K562 (cell line): ENCODE data around the gene DNAI1. TPM values are rescaled to one million over a fixed set of nuclear protein-coding genes. Genes with fewer than 3 reads are reported as not detected.

Source experiments
- ATAC-seq: fragments of 200-7000 bp; cut with Tn5 transposase; 3 replicates; pipeline ENCODE4 v1.9.1; 2020; ENCODE audit warnings: moderate library complexity
- BruUV-seq: library from RNA; stranded (reverse); fragments of 400-500 nt; replicated peaks from 2 replicates; lab custom pipeline; 2021; lab: Mats Ljungman, UMichigan
- CTCF ChIA-PET: fragments of 300-600 bp; formaldehyde crosslinking; extraction: SDS; loops from one replicate; lab custom pipeline; 2021; ENCODE audit warnings: low intra/inter-chr PET ratio; lab: Yijun Ruan, JAX
- POLR2A ChIA-PET: fragments of 300-600, 350-650 bp; sonication (Branson Sonifier 250); formaldehyde crosslinking; extraction: SDS; loops from one replicate; lab custom pipeline; 2021; ENCODE audit warnings: antibody characterized with exemption, inconsistent platforms; lab: Yijun Ruan, JAX
- DNase-seq, 4 experiments: peaks; one replicate each; pipeline versions ENCODE4 v3.0.0 to v3.0.0-alpha.2; 2011 to 2018; ENCODE audit warnings: low spot score in 3 of 4, mixed read lengths in 3 of 4; ENCODE audit errors: extremely low read depth in 1 of 4
- FAIRE-seq: peaks from 2 replicates; lab custom pipeline; 2011; peaks lifted over from hg19 to GRCh38; lab: Jason Lieb, UNC
- H2AFZ ChIP-seq: 2 replicates; pipeline ENCODE4 v1.6.0; 2011; ENCODE audit warnings: low read depth, low read length, control low read depth, inconsistent platforms
- H3K27ac ChIP-seq: fragments of 200-600 bp; 3 replicates; pipeline ENCODE4 v1.8.0; 2011; ENCODE audit warnings: low read depth, mild to moderate bottlenecking, control low read depth, inconsistent platforms, low read length, moderate library complexity, mixed read lengths; ENCODE audit errors: extremely low read depth
- H3K27me3 ChIP-seq, 2 experiments: fragments of 300-600 bp in 1 of 2; 2 replicates in 1 of 2; 3 replicates in 1 of 2; pipeline versions ENCODE4 v1.6.0 to v1.8.0; 2011; ENCODE audit warnings: inconsistent platforms in 2 of 2, low read length in 2 of 2, mild to moderate bottlenecking in 1 of 2, mixed read lengths in 1 of 2, moderate library complexity in 1 of 2; ENCODE audit not compliant: control insufficient read depth in 2 of 2, insufficient read depth in 2 of 2
- H3K36me3 ChIP-seq: fragments of 300-600 bp; 3 replicates; pipeline ENCODE4 v1.8.0; 2011; ENCODE audit warnings: mild to moderate bottlenecking, low read length, inconsistent platforms; ENCODE audit not compliant: control insufficient read depth, insufficient read depth
- H3K4me1 ChIP-seq, 2 experiments: fragments of 200-600 bp in 1 of 2; replicated peaks in 1 of 2; 2 replicates in 1 of 2; 3 replicates in 1 of 2; pipeline versions ENCODE4 v1.5.1 to v1.8.0; 2011; ENCODE audit warnings: inconsistent platforms in 2 of 2, low read length in 2 of 2, mild to moderate bottlenecking in 1 of 2, mixed read lengths in 1 of 2, moderate library complexity in 1 of 2; ENCODE audit not compliant: control insufficient read depth in 2 of 2, insufficient read depth in 2 of 2
- H3K4me2 ChIP-seq: 2 replicates; pipeline ENCODE4 v1.6.1; 2011; ENCODE audit warnings: low read length, control low read depth, inconsistent platforms, mixed read lengths; ENCODE audit not compliant: insufficient read depth
- H3K4me3 ChIP-seq: fragments of 200-600 bp; sonication (generic), shearing (Covaris generic); 2 replicates; pipeline ENCODE4 v1.5.1; 2016; ENCODE audit warnings: control low read depth, inconsistent platforms
- H3K79me2 ChIP-seq: fragments of 200-600 bp; 3 replicates; pipeline ENCODE4 v1.8.0; 2011; ENCODE audit warnings: low read length, inconsistent platforms; ENCODE audit not compliant: control insufficient read depth, insufficient read depth
- H3K9ac ChIP-seq, 2 experiments: 2 replicates each; pipeline versions ENCODE4 v1.6.0 to v1.6.1; 2011; ENCODE audit warnings: low read depth in 2 of 2, low read length in 2 of 2, control low read depth in 1 of 2, inconsistent platforms in 1 of 2, mild to moderate bottlenecking in 1 of 2, mixed read lengths in 1 of 2; ENCODE audit not compliant: insufficient read depth in 1 of 2
- H3K9me1 ChIP-seq: one replicate; pipeline ENCODE4 v1.6.0; 2011; ENCODE audit warnings: inconsistent platforms, mild to moderate bottlenecking, low read length, moderate library complexity; ENCODE audit not compliant: control insufficient read depth, insufficient read depth
- H3K9me3 ChIP-seq: replicated peaks from 2 replicates; pipeline ENCODE4 v1.5.1; 2011; ENCODE audit warnings: low read depth, low read length, inconsistent platforms; ENCODE audit not compliant: control insufficient read depth, insufficient read depth
- H4K20me1 ChIP-seq: replicated peaks from 2 replicates; pipeline ENCODE4 v1.6.1; 2011; ENCODE audit warnings: low read length, inconsistent platforms, mixed read lengths; ENCODE audit not compliant: control insufficient read depth, insufficient read depth
- C11orf30 ChIP-seq: fragments of 450-650 bp; IDR thresholded peaks from 2 replicates; pipeline ENCODE4 v1.6.1; 2016; ENCODE audit warnings: low read depth, mild to moderate bottlenecking
- CC2D1A ChIP-seq: fragments of 450-650 bp; IDR thresholded peaks from 2 replicates; pipeline ENCODE4 v1.6.1; 2017; ENCODE audit warnings: mild to moderate bottlenecking
- CREBBP ChIP-seq: IDR thresholded peaks from one replicate; pipeline ENCODE4 v1.6.1; 2012; ENCODE audit warnings: low read depth, mild to moderate bottlenecking, control low read depth, inconsistent platforms, low read length
- ETV1 ChIP-seq: fragments of 450-650 bp; conservative IDR thresholded peaks from 2 replicates; pipeline ENCODE4 v1.6.1; 2016; ENCODE audit warnings: missing genetic modification characterization, control low read depth, low read depth, missing compliant biosample characterization
- EZH2 ChIP-seq: IDR thresholded peaks from 2 replicates; pipeline ENCODE4 v1.6.1; 2012; ENCODE audit warnings: low read depth, mild to moderate bottlenecking, inconsistent platforms, low read length, borderline replicate concordance
- HDGF ChIP-seq: fragments of 450-650 bp; IDR thresholded peaks from 2 replicates; pipeline ENCODE4 v1.6.1; 2016
- HMG20B ChIP-seq: fragments of 250-450 bp; sonication (Bioruptor Pico); IDR thresholded peaks from 2 replicates; pipeline ENCODE4 v1.5.0; 2021; ENCODE audit warnings: mild to moderate bottlenecking
- KDM5B ChIP-seq: fragments of 200-600 bp; sonication (generic); IDR thresholded peaks from 2 replicates; pipeline ENCODE4 v1.6.1; 2012; ENCODE audit warnings: low read depth, mild to moderate bottlenecking, moderate library complexity, low read length, control low read depth, inconsistent platforms; ENCODE audit not compliant: insufficient replicate concordance
- MCM3 ChIP-seq: fragments of 450-650 bp; IDR thresholded peaks from 2 replicates; pipeline ENCODE4 v1.6.1; 2016
- NFIC ChIP-seq: fragments of 450-650 bp; IDR thresholded peaks from 2 replicates; pipeline ENCODE4 v1.6.1; 2017; ENCODE audit warnings: mild to moderate bottlenecking, inconsistent platforms
- RFX5 ChIP-seq: IDR thresholded peaks from 2 replicates; pipeline ENCODE4 v1.6.1; 2011; ENCODE audit warnings: low read depth, mild to moderate bottlenecking, improper control_type of control experiment, low read length
- ZBTB1 ChIP-seq: sonication (generic); formaldehyde crosslinking; IDR thresholded peaks from 2 replicates; pipeline ENCODE4 v1.8.1; 2023; ENCODE audit warnings: missing genetic modification reagents, low read depth, mild to moderate bottlenecking, borderline replicate concordance
- ZNF124 ChIP-seq: sonication (generic); formaldehyde crosslinking; IDR thresholded peaks from 2 replicates; pipeline ENCODE4 v1.8.1; 2022; ENCODE audit warnings: missing genetic modification reagents
- ZNF175 ChIP-seq: fragments of 200-800 bp; sonication (Bioruptor generic); IDR thresholded peaks from 2 replicates; pipeline ENCODE4 v1.6.1; 2016; ENCODE audit warnings: low read depth, mild to moderate bottlenecking, missing genetic modification characterization, missing compliant biosample characterization
- ZNF445 ChIP-seq: fragments of 250-450 bp; sonication (Bioruptor Pico); IDR thresholded peaks from 2 replicates; pipeline ENCODE4 v1.4.0; 2020; ENCODE audit warnings: low read depth, mild to moderate bottlenecking, moderate library complexity
- WGBS: fragments of 100-300 bp; shearing (Covaris generic); methylation state at CpG from one replicate; pipeline ENCODE4 v1.1.6; 2016; ENCODE audit warnings: low coverage, mixed read lengths; ENCODE audit not compliant: insufficient coverage; ENCODE audit errors: missing lambda C conversion rate; 5-methylcytosine and 5-hydroxymethylcytosine counted together
- in situ Hi-C: fragments of 300-500 bp; cut with MboI; formaldehyde crosslinking; loops from 4 replicates; pipeline ENCODE4 v1.15.0; 2018; ENCODE audit warnings: inconsistent platforms, mixed read lengths
- intact Hi-C: fragments of 100-400 bp; cut with micrococcal nuclease; formaldehyde crosslinking; loops from 2 replicates; pipeline ENCODE4 v1.14.2; 2022
- polyA plus RNA-seq, 8 experiments: library from polyadenylated mRNA; depleted of rRNA in 4 of 8; stranded (reverse) in 5 of 8; unstranded in 3 of 8; fragments of >200 nt; fragmentation: Nextera tagmentation in 2 of 8; fragmentation: Illumina TruSeq in 1 of 8; extraction: Ambion mirVana in 2 of 8; extraction: Trizol in 1 of 8; gene quantifications; 2 replicates each; pipeline versions ENCODE4 v1.2.1 to v1.2.3, GENCODE V29; 2011 to 2014; ENCODE audit warnings: inconsistent platforms in 1 of 8, missing spikeins in 1 of 8
- total RNA-seq, 7 experiments: library from RNA; depleted of rRNA in 6 of 7; stranded (reverse); fragments of >200 nt in 6 of 7; fragmentation: Illumina TruSeq in 2 of 7; extraction: Trizol in 2 of 7; gene quantifications; 2 replicates each; pipeline versions ENCODE4 v1.2.1 to v1.2.3, GENCODE V29; 2011 to 2021; ENCODE audit warnings: low replicate concordance in 1 of 7

The DNAI1 gene
- total and polyA plus RNA-seq, 9 of the 15 experiments (the other 6 are each of a cell fraction or from before 2014, with no cell fraction given) = 0.01 to 0.17 (median 0.04) TPM; not detected in 6

GRCh38 chr9:34510497-34511468 lies 52.2 kb downstream of the DNAI1 start:
- FAIRE-seq (no peak), ATAC-seq (no peak), DNase-seq (no peak)
- Histone ChIP-seq H3K27ac (no peak overlapping the region), H2AFZ (no peak overlapping the region), H3K4me3 (no peak overlapping the region), H3K4me2 (no peak overlapping the region), H3K4me1 (no peaks in the 10 kb centered on the region; a peak in 1 of 5 replicates), H3K36me3 (no peaks in the 10 kb centered on the region), H3K79me2 (no peaks in the 10 kb centered on the region), H4K20me1 (no peaks in the 10 kb centered on the region), H3K9me3 (no peaks in the 10 kb centered on the region), H3K27me3 (peaks cover 0 to 10% of the 10 kb centered on the region in 2 experiments; a peak in 1 of 5 replicates), H3K9me1 (no peaks in the 10 kb centered on the region), H3K9ac (no peak overlapping the region)
- intact Hi-C loops = no loop called here
- in situ Hi-C loops = no loop called here
- TF ChIP-seq CREBBP = no peak
- no peak for TF ChIP-seq MCM3
- no peak for TF ChIP-seq HMG20B (CRISPR knock-in tag)
- TF ChIP-seq HDGF = no peak
- TF ChIP-seq KDM5B = no peak
- no peak for TF ChIP-seq CC2D1A
- no peak for TF ChIP-seq EZH2
- no peak for TF ChIP-seq C11orf30
- TF ChIP-seq ZNF445 (CRISPR knock-in tag) = no peak
- no peak for TF ChIP-seq ZBTB1 (CRISPR knock-in tag)
- TF ChIP-seq RFX5 = no peak
- TF ChIP-seq NFIC = no peak
- TF ChIP-seq ETV1 (tag) = no peak
- TF ChIP-seq ZNF124 (CRISPR knock-in tag) = no peak
- no peak for TF ChIP-seq ZNF175 (CRISPR knock-in tag)
- CTCF ChIA-PET = no interaction called here
- BruUV-seq = no TSS peak
- WGBS = 11% methylated on average over 3 of the region's 13 CpGs
- POLR2A ChIA-PET = interaction anchor here (1.2 kb wide), 1 partner anchor 10 kb away, joined by 4 read pairs; no protein-coding TSS in a partner anchor
